H1 (cell line): ENCODE data around the gene ADARB2. TPM values are rescaled to one million over a fixed set of nuclear protein-coding genes. Genes with fewer than 3 reads are reported as not detected.

Experiments
- CTCF ChIA-PET: fragments of 300-600 bp; sonication (Branson Sonifier 250); formaldehyde crosslinking; loops from one replicate; lab custom pipeline; 2021; ENCODE audit not compliant: partially characterized antibody; lab: Charles Lee
- POLR2A ChIA-PET: fragments of 300-600 bp; sonication (Branson Sonifier 250); formaldehyde crosslinking; loops from one replicate; lab custom pipeline; 2021; ENCODE audit warnings: inconsistent platforms; ENCODE audit not compliant: partially characterized antibody; lab: Charles Lee
- DNase-seq, 2 experiments: peaks; one replicate each; pipeline versions ENCODE4 v3.0.0 to v3.0.0-alpha.2; 2010 to 2022; ENCODE audit warnings: low spot score in 2 of 2, low read depth in 1 of 2, mixed read lengths in 1 of 2
- FAIRE-seq: peaks from 2 replicates; lab custom pipeline; 2011; peaks lifted over from hg19 to GRCh38; lab: Jason Lieb, UNC
- H2AFZ ChIP-seq: 2 replicates; pipeline ENCODE4 v1.8.1; 2012; ENCODE audit warnings: low read length, inconsistent platforms
- H2AK5ac ChIP-seq: 2 replicates; pipeline ENCODE4 v1.6.1; 2013; ENCODE audit warnings: low read depth, low read length
- H2BK120ac ChIP-seq: replicated peaks from 2 replicates; pipeline ENCODE3; 2013; ENCODE audit warnings: low read depth, low read length, inconsistent platforms
- H2BK12ac ChIP-seq: 2 replicates; pipeline ENCODE4 v1.6.1; 2013; ENCODE audit warnings: low read depth, low read length
- H2BK15ac ChIP-seq: 2 replicates; pipeline ENCODE4 v1.6.1; 2013; ENCODE audit warnings: low read length
- H2BK20ac ChIP-seq: 2 replicates; pipeline ENCODE4 v1.6.1; 2013; ENCODE audit warnings: low read length
- H2BK5ac ChIP-seq: 2 replicates; pipeline ENCODE4 v1.6.1; 2013; ENCODE audit warnings: low read depth, low read length
- H3K14ac ChIP-seq: 2 replicates; pipeline ENCODE4 v1.6.1; 2013; ENCODE audit warnings: inconsistent platforms; ENCODE audit not compliant: insufficient read length
- H3K18ac ChIP-seq: 2 replicates; pipeline ENCODE4 v1.6.1; 2013; ENCODE audit warnings: low read length; ENCODE audit errors: extremely low read depth
- H3K23ac ChIP-seq: 2 replicates; pipeline ENCODE4 v1.6.1; 2013; ENCODE audit warnings: inconsistent platforms; ENCODE audit not compliant: insufficient read length
- H3K23me2 ChIP-seq: 2 replicates; pipeline ENCODE4 v1.6.1; 2013; ENCODE audit warnings: low read depth, low read length
- H3K27ac ChIP-seq: 2 replicates; pipeline ENCODE4 v1.6.1; 2011; ENCODE audit warnings: low read depth, low read length, inconsistent platforms
- H3K27me3 ChIP-seq, 4 experiments: replicated peaks in 1 of 4; 1 replicate in 1 of 4; 2 replicates in 3 of 4; pipeline versions ENCODE4 v1.6.1 to v1.8.1; 2011 to 2013; ENCODE audit warnings: low read length in 3 of 4, mild to moderate bottlenecking in 3 of 4, inconsistent platforms in 2 of 4, mixed read lengths in 2 of 4, moderate library complexity in 1 of 4; ENCODE audit not compliant: control insufficient read depth in 3 of 4, insufficient read depth in 3 of 4; ENCODE audit errors: extremely low read depth in 1 of 4
- H3K36me3 ChIP-seq, 4 experiments: 2 replicates each; pipeline versions ENCODE4 v1.6.1 to v1.8.1; 2011 to 2013; ENCODE audit warnings: mild to moderate bottlenecking in 4 of 4, low read length in 3 of 4, moderate library complexity in 2 of 4, control low read depth in 1 of 4, inconsistent platforms in 1 of 4; ENCODE audit not compliant: insufficient read depth in 4 of 4, control insufficient read depth in 2 of 4
- H3K4ac ChIP-seq: replicated peaks from 2 replicates; pipeline ENCODE3; 2013; ENCODE audit warnings: low read length, low read depth, mixed read lengths, inconsistent platforms; ENCODE audit not compliant: insufficient read length
- H3K4me1 ChIP-seq, 4 experiments: replicated peaks in 1 of 4; 1 replicate in 1 of 4; 2 replicates in 3 of 4; pipeline versions ENCODE4 v1.6.1 to v1.8.1; 2011 to 2013; ENCODE audit warnings: low read length in 3 of 4, inconsistent platforms in 2 of 4, mixed read lengths in 1 of 4; ENCODE audit not compliant: insufficient read depth in 4 of 4, control insufficient read depth in 3 of 4
- H3K4me2 ChIP-seq, 2 experiments: 2 replicates each; pipeline versions ENCODE4 v1.6.1 to v1.8.1; 2011 to 2013; ENCODE audit warnings: low read depth in 2 of 2, low read length in 2 of 2, control low read depth in 1 of 2, inconsistent platforms in 1 of 2, mild to moderate bottlenecking in 1 of 2; ENCODE audit not compliant: insufficient read depth in 1 of 2
- H3K4me3 ChIP-seq, 4 experiments: fragments of 200-600, 300-600 bp in 1 of 4; sonication (generic), shearing (Covaris generic), sonication (Bioruptor Twin) in 1 of 4; 2 replicates each; pipeline versions ENCODE4 v1.5.1 to v1.8.1; 2011 to 2016; ENCODE audit warnings: low read length in 4 of 4, low read depth in 3 of 4, control low read depth in 2 of 4, inconsistent platforms in 2 of 4, mild to moderate bottlenecking in 2 of 4, mixed read lengths in 1 of 4, moderate library complexity in 1 of 4; ENCODE audit not compliant: insufficient read depth in 2 of 4; ENCODE audit errors: extremely low read depth in 1 of 4
- H3K56ac ChIP-seq: replicated peaks from 2 replicates; pipeline ENCODE3; 2013; ENCODE audit warnings: low read depth, mild to moderate bottlenecking, mixed read lengths, low read length, inconsistent platforms; ENCODE audit not compliant: insufficient read length
- H3K79me1 ChIP-seq: 2 replicates; pipeline ENCODE4 v1.6.1; 2013; ENCODE audit warnings: low read depth, low read length, control low read depth
- H3K79me2 ChIP-seq, 2 experiments: 2 replicates each; pipeline versions ENCODE4 v1.6.1 to v1.8.1; 2012 to 2013; ENCODE audit warnings: low read length in 2 of 2, mild to moderate bottlenecking in 2 of 2, inconsistent platforms in 1 of 2; ENCODE audit not compliant: insufficient read depth in 2 of 2, control insufficient read depth in 1 of 2
- H3K9ac ChIP-seq, 4 experiments: replicated peaks in 1 of 4; 1 replicate in 1 of 4; 2 replicates in 3 of 4; pipeline versions ENCODE4 v1.6.1 to v1.8.1; 2011 to 2013; ENCODE audit warnings: low read depth in 3 of 4, low read length in 3 of 4, control low read depth in 2 of 4, mild to moderate bottlenecking in 2 of 4, moderate library complexity in 2 of 4, inconsistent platforms in 1 of 4; ENCODE audit errors: extremely low read depth in 1 of 4
- H3K9me3 ChIP-seq, 2 experiments: 2 replicates each; pipeline versions ENCODE4 v1.6.1 to v1.8.1; 2012 to 2013; ENCODE audit warnings: mild to moderate bottlenecking in 2 of 2, moderate library complexity in 2 of 2, control low read depth in 1 of 2, inconsistent platforms in 1 of 2, low read depth in 1 of 2, low read length in 1 of 2, mixed read lengths in 1 of 2; ENCODE audit not compliant: insufficient read depth in 2 of 2
- H4K20me1 ChIP-seq, 2 experiments: replicated peaks in 1 of 2; 2 replicates each; pipeline versions ENCODE3 to v1.8.1; 2011 to 2013; ENCODE audit warnings: inconsistent platforms in 2 of 2, low read length in 2 of 2, mild to moderate bottlenecking in 1 of 2; ENCODE audit not compliant: insufficient read depth in 2 of 2, control insufficient read depth in 1 of 2
- H4K5ac ChIP-seq: 2 replicates; pipeline ENCODE4 v1.6.1; 2013; ENCODE audit warnings: low read length, low read depth, mixed read lengths, inconsistent platforms; ENCODE audit not compliant: insufficient read length
- H4K8ac ChIP-seq: 2 replicates; pipeline ENCODE4 v1.8.0; 2013; ENCODE audit warnings: mild to moderate bottlenecking, moderate library complexity, low read length, inconsistent platforms; ENCODE audit not compliant: insufficient read depth; ENCODE audit errors: extremely low read depth
- H4K91ac ChIP-seq: replicated peaks from 2 replicates; pipeline ENCODE3; 2013; ENCODE audit warnings: low read length, mixed read lengths, inconsistent platforms; ENCODE audit not compliant: insufficient read length
- BACH1 ChIP-seq: IDR thresholded peaks from 2 replicates; pipeline ENCODE4 v1.6.1; 2012; ENCODE audit warnings: low read length, improper control_type of control experiment
- HDAC2 ChIP-seq, 2 experiments: fragments of 300-600 bp in 1 of 2; sonication (generic) in 1 of 2; IDR thresholded peaks; 2 replicates each; pipeline ENCODE4 v1.6.1; 2011 to 2012; ENCODE audit warnings: low read depth in 2 of 2, low read length in 2 of 2, mild to moderate bottlenecking in 2 of 2, moderate library complexity in 2 of 2, borderline replicate concordance in 1 of 2, inconsistent platforms in 1 of 2
- NRF1 ChIP-seq: IDR thresholded peaks from 2 replicates; pipeline ENCODE4 v1.6.1; 2011; ENCODE audit warnings: mild to moderate bottlenecking, low read depth, low read length, improper control_type of control experiment
- RFX5 ChIP-seq: IDR thresholded peaks from 2 replicates; pipeline ENCODE4 v1.6.1; 2011; ENCODE audit warnings: low read depth, low read length, improper control_type of control experiment, borderline replicate concordance
- SP1 ChIP-seq: IDR thresholded peaks from 2 replicates; pipeline ENCODE4 v1.6.1; 2011; ENCODE audit warnings: low read depth, low read length
- WGBS, 2 experiments: shearing (Covaris generic) in 1 of 2; methylation state at CpG; one replicate each; pipeline versions ENCODE4 v1.1.6 to v1.1.7; 2013 to 2015; ENCODE audit warnings: low lambda C conversion rate in 2 of 2, mixed read lengths in 2 of 2, inconsistent platforms in 1 of 2, low coverage in 1 of 2, missing lambda C conversion rate in 1 of 2; ENCODE audit not compliant: insufficient replicate concordance in 2 of 2, insufficient coverage in 1 of 2, insufficient read length in 1 of 2; ENCODE audit errors: extremely low coverage in 1 of 2, missing lambda C conversion rate in 1 of 2; 5-methylcytosine and 5-hydroxymethylcytosine counted together
- polyA plus RNA-seq, 7 experiments: library from polyadenylated mRNA; depleted of rRNA in 3 of 7; stranded (reverse) in 5 of 7; unstranded in 2 of 7; fragments of >200 nt in 5 of 7; fragments of 200-250 nt in 2 of 7; gene quantifications; 1 replicate in 5 of 7; 2 replicates in 1 of 7; 4 replicates in 1 of 7; pipeline versions ENCODE4 v1.2.1 to v1.2.3, GENCODE V29; 2011 to 2013; ENCODE audit warnings: missing spikeins in 2 of 7, mixed read lengths in 2 of 7
- total RNA-seq: library from RNA; stranded (reverse); fragmentation: NEBNext Ultra II Directional; extraction: Animal tissue kit (Norgen Biotek cat#: 25700); gene quantifications from 2 replicates; pipeline ENCODE4 v1.2.1, GENCODE V29; 2021

The ADARB2 gene
- total and polyA plus RNA-seq, 2 of the 8 experiments (the other 6 are each of a cell fraction or from before 2014, with no cell fraction given) = 2.2 to 2.8 TPM

- TF ChIP-seq HDAC2 (IDR thresholded peaks at IDR 0.05; ENCODE audit: borderline replicate concordance in 1 of 2, low read depth in 2 of 2, low read length in 2 of 2) = no peak
- TF ChIP-seq NRF1 = no peak
- no peak for TF ChIP-seq RFX5
- no peak for TF ChIP-seq SP1
- no peak for TF ChIP-seq BACH1
- ChIA-PET POLR2A (no interaction called here), CTCF (no interaction called here)
- Histone ChIP-seq H4K8ac (no peak overlapping the region), H3K4me1 (no peaks in the 10 kb centered on the region), H2BK15ac (no peak overlapping the region), H3K4me3 (no peak overlapping the region), H3K27me3 (no peaks in the 10 kb centered on the region), H2AFZ (0 out of 2 replicates have a peak overlapping the region, but pooled peaks have one; percentile 24), H3K4me2 (no peak overlapping the region), H3K79me1 (no peaks in the 10 kb centered on the region), H3K79me2 (no peaks in the 10 kb centered on the region), H2BK5ac (no peak overlapping the region), H2AK5ac (no peak overlapping the region), H3K27ac (no peak overlapping the region), H3K9ac (no peak overlapping the region), H4K20me1 (no peaks in the 10 kb centered on the region), H4K91ac (no peak overlapping the region), H2BK120ac (no peak overlapping the region), H4K5ac (no peak overlapping the region), H2BK12ac (no peak overlapping the region), H3K56ac (no peak overlapping the region), H3K23ac (no peak overlapping the region), H3K4ac (no peak overlapping the region), H3K9me3 (peaks cover 0 to 22% of the 10 kb centered on the region in 2 experiments; a peak in 3 of 4 replicates), H3K18ac (no peak overlapping the region), H2BK20ac (no peak overlapping the region), H3K36me3 (no peaks in the 10 kb centered on the region), H3K14ac (no peak overlapping the region), H3K23me2 (no peaks in the 10 kb centered on the region)
- WGBS, 2 experiments = 90% methylated on average over 8 of the region's 8 CpGs; no CpG with 5 or more reads in 1 of the 2 experiments
- DNase-seq (no peak), FAIRE-seq (no peak)
Measured at GRCh38 chr10:1762076-1762475, 24.8 kb upstream of the ADARB2 start.
